Stimulated activated CD8-positive, alpha-beta memory T cell treated with anti-CD3 and anti-CD28 coated beads, Interleukin-12 subunit alpha, Interleukin-12 subunit beta, amount 100 ng/mL, for 4 hours (primary cell): ENCODE measurements around the gene TAB2.
"Not testable (repeated sequence)": the region's sequence is repeated elsewhere in the genome, so short reads cannot be mapped to it uniquely, and the experiment has no call there.

Source experiments
- DNase-seq: peaks from one replicate; pipeline ENCODE4 v3.0.0-alpha.2; 2020; ENCODE audit warnings: low read depth

Gene TAB2

GRCh38 chr6:149313070-149313469 lies 4.4 kb upstream of the TAB2 start:
- DNase-seq: no peak

- no peak for DNase-seq
Measured at GRCh38 chr6:149313861-149314260, 3.7 kb upstream of the TAB2 start.

GRCh38 chr6:149314325-149314905 lies 3.1 kb upstream of the TAB2 start:
- DNase-seq: no peak

GRCh38 chr6:149316108-149316727 lies 1.3 kb upstream of the TAB2 start:
- DNase-seq: no peak

GRCh38 chr6:149316740-149317643 lies 520 bp upstream of the TAB2 start:
- peak; percentile 81 for DNase-seq

GRCh38 chr6:149318581-149319286 lies 1.2 kb downstream of the TAB2 start:
- DNase-seq: no peak

- DNase-seq: no peak
Measured at GRCh38 chr6:149319422-149319821, 1.9 kb downstream of the TAB2 start.

- not testable (repeated sequence) for DNase-seq
Measured at GRCh38 chr6:149320016-149320415, 2.5 kb downstream of the TAB2 start.

- no peak for DNase-seq
Measured at GRCh38 chr6:149320796-149321195, 3.3 kb downstream of the TAB2 start.

GRCh38 chr6:149323353-149323752 lies 5.8 kb downstream of the TAB2 start:
- DNase-seq: no peak

- no peak for DNase-seq
Measured at GRCh38 chr6:149323925-149324324, 6.4 kb downstream of the TAB2 start.

- no peak for DNase-seq
Measured at GRCh38 chr6:149324428-149324827, 6.9 kb downstream of the TAB2 start.

- DNase-seq: no peak
Measured at GRCh38 chr6:149325648-149326236, 8.2 kb downstream of the TAB2 start.

- no peak for DNase-seq
Measured at GRCh38 chr6:149327638-149328037, 10.1 kb downstream of the TAB2 start.

GRCh38 chr6:149328083-149328482 lies 10.6 kb downstream of the TAB2 start:
- DNase-seq: no peak

- DNase-seq: no peak
Measured at GRCh38 chr6:149329529-149329928, 12.0 kb downstream of the TAB2 start.

GRCh38 chr6:149330133-149330532 lies 12.6 kb downstream of the TAB2 start:
- no peak for DNase-seq

- no peak for DNase-seq
Measured at GRCh38 chr6:149331043-149331807, 13.7 kb downstream of the TAB2 start.

GRCh38 chr6:149331871-149332270 lies 14.4 kb downstream of the TAB2 start:
- no peak for DNase-seq

- DNase-seq: no peak
Measured at GRCh38 chr6:149332602-149333265, 15.2 kb downstream of the TAB2 start.

- DNase-seq: no peak
Measured at GRCh38 chr6:149333266-149333620, 15.7 kb downstream of the TAB2 start.
